NCI-H128 (cell line): ENCODE results near the gene RBBP8.
"Not testable (repeated sequence)": the region's sequence is repeated elsewhere in the genome, so short reads cannot be mapped to it uniquely, and the experiment has no call there.

Experiments
- DNase-seq: peaks from one replicate; lab custom pipeline; 2025; ENCODE audit not compliant: unreplicated experiment; lab: John Stamatoyannopoulos, UW

RBBP8 gene

GRCh38 chr18:22939649-22940048 lies 6.5 kb downstream of the RBBP8 start:
- DNase-seq = no peak

- DNase-seq = no peak
Measured at GRCh38 chr18:22943847-22944246, 10.7 kb downstream of the RBBP8 start.

GRCh38 chr18:22946217-22946616 lies 13.1 kb downstream of the RBBP8 start:
- DNase-seq = no peak

GRCh38 chr18:22946846-22947245 lies 13.7 kb downstream of the RBBP8 start:
- DNase-seq = no peak

GRCh38 chr18:22951823-22952222 lies 18.7 kb downstream of the RBBP8 start:
- DNase-seq = no peak

GRCh38 chr18:22952525-22952924 lies 19.4 kb downstream of the RBBP8 start:
- DNase-seq = no peak

- DNase-seq = not testable (repeated sequence)
Measured at GRCh38 chr18:22953982-22954381, 20.9 kb downstream of the RBBP8 start.

GRCh38 chr18:22956226-22956625 lies 23.1 kb downstream of the RBBP8 start:
- DNase-seq = no peak

GRCh38 chr18:22961156-22961555 lies 28.0 kb downstream of the RBBP8 start:
- no peak for DNase-seq

- no peak for DNase-seq
Measured at GRCh38 chr18:22962004-22962403, 28.9 kb downstream of the RBBP8 start.

GRCh38 chr18:22964116-22964515 lies 31.0 kb downstream of the RBBP8 start:
- DNase-seq = no peak

GRCh38 chr18:22964722-22965121 lies 31.6 kb downstream of the RBBP8 start:
- no peak for DNase-seq

- no peak for DNase-seq
Measured at GRCh38 chr18:22971038-22971437, 37.9 kb downstream of the RBBP8 start.

- DNase-seq = no peak
Measured at GRCh38 chr18:22974001-22974400, 40.9 kb downstream of the RBBP8 start.

GRCh38 chr18:22974707-22975106 lies 41.6 kb downstream of the RBBP8 start:
- no peak for DNase-seq

- DNase-seq = no peak
Measured at GRCh38 chr18:22975508-22975907, 42.4 kb downstream of the RBBP8 start.

- no peak for DNase-seq
Measured at GRCh38 chr18:22977847-22978701, 44.9 kb downstream of the RBBP8 start.

GRCh38 chr18:22980394-22980793 lies 47.3 kb downstream of the RBBP8 start:
- DNase-seq = no peak

- DNase-seq = no peak
Measured at GRCh38 chr18:22981274-22982133, 48.4 kb downstream of the RBBP8 start.

GRCh38 chr18:22983175-22983574 lies 50.0 kb downstream of the RBBP8 start:
- DNase-seq = no peak

GRCh38 chr18:22985250-22985649 lies 52.1 kb downstream of the RBBP8 start:
- no peak for DNase-seq

- DNase-seq = no peak
Measured at GRCh38 chr18:22987547-22988189, 54.5 kb downstream of the RBBP8 start.
